8988T (cell line): ENCODE measurements around the gene PCBD1.
A peak's percentile ranks its signal among the peaks of the same experiment; 100 is the strongest.

Experiments used
- DNase-seq: peaks from one replicate; pipeline ENCODE4 v3.0.0; 2011

The PCBD1 gene

GRCh38 chr10:70917226-70917625 lies 28.9 kb upstream of the PCBD1 start:
- DNase-seq, result no peak

DNA sequence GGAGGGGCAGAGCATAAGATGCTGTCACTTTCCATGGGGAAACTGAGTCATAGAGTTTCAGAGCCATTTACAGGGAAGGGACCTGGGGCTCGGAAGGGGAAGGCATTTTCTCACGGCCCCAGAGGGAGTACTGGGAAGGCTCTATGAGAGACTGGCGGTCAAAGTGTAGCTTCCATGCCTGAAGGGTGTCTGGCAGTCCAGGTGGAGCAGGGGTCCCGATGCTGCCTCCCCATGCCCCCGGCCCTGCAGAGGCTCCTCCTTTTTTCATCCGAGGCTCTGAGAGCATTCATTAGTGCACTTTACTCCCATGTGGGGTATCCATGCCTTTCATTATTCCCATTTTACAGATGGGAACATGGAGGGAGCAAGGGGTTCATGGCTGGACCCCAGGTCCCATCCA lies 27.9 kb upstream of the PCBD1 start:
- no peak for DNase-seq

GRCh38 chr10:70915806-70916205 lies 27.4 kb upstream of the PCBD1 start:
- DNase-seq, result no peak

DNA sequence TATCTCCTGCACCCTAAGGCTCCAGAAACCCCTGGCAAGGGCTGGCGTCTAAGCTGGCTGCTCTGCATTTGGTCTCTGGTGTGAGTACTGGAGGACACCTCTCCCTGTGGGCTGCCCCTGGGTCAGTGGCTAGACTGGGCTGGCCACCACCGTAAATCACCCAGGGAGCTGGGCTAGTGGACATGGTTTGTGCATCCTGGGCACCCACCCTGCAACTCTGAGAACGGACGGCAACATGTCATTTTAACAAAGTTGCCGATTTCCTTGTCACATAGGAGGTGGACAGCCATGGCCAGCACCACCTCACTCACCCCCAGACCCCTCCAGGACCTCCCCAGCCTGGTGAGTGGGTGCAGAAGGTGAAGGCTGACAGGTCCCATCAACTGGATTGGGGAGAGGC lies 26.8 kb upstream of the PCBD1 start:
- DNase-seq, result no peak

DNA sequence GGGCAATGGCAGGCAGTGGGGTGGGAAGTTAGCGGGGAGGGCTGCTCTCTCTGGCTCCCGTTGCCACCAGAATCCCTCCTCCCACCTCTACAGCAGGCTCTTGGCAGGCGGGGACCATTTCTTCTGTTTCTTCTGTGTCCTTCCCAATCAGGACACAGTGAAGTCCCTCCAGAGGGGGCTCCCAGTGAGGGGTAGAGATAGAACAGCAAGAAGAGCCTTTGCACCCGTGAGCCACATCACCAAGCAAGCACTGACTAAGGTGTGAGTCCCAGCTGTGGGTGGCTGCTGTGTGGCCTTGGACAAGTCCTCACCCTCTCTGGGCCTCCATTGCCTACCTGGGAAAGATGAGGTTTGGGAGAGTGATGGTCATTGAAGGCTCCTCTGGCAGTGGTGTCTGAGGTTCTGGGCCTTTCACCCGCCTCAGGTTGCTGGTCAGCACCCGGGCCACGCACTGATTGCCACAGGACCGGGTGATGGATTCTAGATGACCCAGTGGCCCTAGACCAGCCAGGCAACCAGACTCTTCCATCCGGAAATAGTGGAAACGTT lies 26.0 kb upstream of the PCBD1 start:
- no peak for DNase-seq

GRCh38 chr10:70913893-70914240 lies 25.5 kb upstream of the PCBD1 start:
- no peak for DNase-seq

- no peak for DNase-seq
Measured at GRCh38 chr10:70913191-70913892, 25.0 kb upstream of the PCBD1 start.

DNA sequence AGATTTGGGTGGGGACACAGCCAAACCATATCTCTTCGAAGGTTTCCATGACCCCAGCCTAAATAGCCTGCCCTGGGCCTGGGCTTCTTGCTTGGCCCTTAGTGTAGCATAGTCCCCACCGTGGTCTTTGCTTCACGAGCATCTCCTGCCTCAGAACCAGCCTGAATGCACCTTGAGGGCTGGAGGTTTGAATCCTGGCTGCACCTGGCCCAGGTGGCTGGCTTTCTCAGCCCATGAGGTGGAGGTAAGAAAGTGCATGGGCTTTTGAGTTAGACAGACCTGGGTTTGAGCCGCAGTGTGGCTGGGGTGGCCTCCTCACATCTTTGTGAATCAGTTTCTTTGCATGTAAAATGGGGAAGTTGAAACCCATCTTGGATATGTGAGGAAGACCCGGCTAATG lies 24.2 kb upstream of the PCBD1 start:
- no peak for DNase-seq

GRCh38 chr10:70911386-70911785 lies 23.0 kb upstream of the PCBD1 start:
- no peak for DNase-seq

GRCh38 chr10:70910486-70911341 lies 22.3 kb upstream of the PCBD1 start:
- DNase-seq, result no peak

DNA sequence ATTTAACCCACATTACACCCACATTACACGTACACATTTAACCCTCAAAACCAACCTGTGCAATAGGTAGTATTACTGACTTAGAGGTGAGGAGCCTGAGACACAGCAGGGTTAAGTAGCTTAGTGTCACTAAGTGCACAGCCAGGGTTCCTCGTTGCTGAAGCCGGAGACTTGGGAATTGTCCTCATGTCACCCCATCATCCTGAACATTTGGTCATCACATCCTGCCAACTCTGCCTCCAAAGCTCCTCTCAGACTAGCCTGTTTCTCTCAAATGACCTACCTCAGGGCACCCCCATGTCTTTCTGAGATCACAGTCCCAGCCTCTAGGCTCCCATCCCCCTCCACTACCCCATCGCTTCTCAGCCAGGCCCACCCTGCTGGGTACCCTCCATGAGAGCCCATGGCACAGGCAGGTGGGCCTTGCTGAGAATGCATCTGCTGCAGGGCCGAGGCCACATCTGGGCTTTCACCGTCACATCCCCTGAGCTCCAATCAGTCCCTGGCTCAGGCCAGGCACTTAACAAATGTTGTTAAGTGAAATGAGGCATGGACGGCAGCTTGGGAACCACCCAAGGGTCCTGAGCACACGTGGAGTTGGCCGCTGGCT lies 21.1 kb upstream of the PCBD1 start:
- DNase-seq, result no peak

DNA sequence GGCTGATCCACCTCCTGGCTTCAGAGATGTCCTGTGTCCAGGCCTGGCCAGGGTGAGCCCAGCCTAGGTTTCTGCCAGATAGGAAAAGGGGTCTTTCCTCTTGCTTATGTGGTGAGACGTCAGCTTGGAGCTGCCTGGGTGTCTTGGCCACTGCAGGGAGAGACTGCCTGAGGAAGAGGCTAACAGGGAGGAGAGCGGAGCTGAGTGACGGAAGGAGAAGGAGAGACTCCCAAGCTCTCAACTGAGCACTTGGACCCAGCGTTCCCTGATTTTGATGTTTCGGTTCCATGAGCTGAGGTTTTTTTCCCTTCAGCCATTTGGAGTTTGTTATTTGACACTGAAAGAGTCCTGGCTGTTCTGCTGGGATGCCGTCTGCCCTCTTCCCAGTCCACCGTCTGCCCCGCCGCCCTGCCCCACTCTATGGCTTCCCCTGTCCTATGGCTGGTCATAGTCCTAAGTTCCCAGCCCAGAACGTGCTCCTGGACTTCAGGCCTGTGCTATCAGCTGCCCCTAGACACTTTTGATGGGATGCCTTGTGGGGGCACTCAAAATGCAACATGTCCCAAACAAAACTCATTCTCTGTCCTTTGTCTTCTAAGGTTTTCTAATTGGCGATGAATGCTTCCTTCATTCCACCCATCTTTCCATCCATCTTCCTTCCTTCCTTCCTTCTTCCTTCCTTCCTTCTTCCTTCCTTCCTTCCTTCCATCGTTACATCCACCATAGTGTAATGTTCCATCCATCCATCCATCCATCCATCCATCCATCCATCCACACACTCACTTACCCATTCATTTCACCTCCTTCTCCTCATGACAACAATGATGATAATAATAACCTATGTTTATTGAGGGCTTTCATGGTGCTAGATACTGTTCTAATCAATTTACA lies 20.3 kb upstream of the PCBD1 start:
- no peak for DNase-seq

DNA sequence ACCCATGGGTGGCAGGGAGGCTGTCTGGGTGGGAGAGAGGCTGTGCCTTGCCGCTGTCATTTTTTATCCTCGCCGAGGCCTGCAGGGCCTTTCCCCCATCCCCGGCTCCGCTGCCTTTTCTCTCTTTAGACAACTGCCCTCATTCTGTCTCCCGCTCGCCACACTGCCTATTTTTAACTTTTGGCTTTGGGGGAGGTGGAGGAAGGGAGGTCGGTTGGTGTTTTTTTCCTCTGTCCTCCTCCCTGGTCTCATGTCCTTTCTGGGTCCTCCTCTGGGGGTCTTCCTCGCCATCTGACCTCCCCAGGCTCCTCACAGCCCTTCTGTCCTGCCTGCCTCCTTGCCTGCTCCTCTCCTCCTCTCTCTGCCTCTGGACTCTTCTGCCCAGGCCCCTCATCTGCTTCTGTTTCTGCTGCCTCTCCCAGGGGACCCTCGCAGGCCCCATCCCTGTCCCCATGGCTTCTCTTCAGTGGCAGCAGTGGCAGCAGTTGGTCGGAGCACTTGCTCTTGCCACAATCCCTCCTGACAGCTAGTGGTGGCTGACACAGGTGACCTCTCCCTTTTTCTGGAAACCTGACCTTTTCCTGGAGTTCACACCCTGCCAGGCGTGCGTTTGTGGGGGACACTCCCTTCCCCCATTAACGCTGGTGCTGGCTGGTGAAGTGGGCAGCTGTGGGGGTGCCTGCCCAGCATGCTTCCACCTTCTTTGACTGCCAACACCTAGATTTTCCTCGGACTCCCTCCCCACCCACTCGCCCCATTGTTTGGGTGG lies 19.5 kb upstream of the PCBD1 start:
- no peak for DNase-seq

- no peak for DNase-seq
Measured at GRCh38 chr10:70906953-70907636, 18.7 kb upstream of the PCBD1 start.

GRCh38 chr10:70906031-70906783 lies 17.8 kb upstream of the PCBD1 start:
- DNase-seq, result no peak

DNA sequence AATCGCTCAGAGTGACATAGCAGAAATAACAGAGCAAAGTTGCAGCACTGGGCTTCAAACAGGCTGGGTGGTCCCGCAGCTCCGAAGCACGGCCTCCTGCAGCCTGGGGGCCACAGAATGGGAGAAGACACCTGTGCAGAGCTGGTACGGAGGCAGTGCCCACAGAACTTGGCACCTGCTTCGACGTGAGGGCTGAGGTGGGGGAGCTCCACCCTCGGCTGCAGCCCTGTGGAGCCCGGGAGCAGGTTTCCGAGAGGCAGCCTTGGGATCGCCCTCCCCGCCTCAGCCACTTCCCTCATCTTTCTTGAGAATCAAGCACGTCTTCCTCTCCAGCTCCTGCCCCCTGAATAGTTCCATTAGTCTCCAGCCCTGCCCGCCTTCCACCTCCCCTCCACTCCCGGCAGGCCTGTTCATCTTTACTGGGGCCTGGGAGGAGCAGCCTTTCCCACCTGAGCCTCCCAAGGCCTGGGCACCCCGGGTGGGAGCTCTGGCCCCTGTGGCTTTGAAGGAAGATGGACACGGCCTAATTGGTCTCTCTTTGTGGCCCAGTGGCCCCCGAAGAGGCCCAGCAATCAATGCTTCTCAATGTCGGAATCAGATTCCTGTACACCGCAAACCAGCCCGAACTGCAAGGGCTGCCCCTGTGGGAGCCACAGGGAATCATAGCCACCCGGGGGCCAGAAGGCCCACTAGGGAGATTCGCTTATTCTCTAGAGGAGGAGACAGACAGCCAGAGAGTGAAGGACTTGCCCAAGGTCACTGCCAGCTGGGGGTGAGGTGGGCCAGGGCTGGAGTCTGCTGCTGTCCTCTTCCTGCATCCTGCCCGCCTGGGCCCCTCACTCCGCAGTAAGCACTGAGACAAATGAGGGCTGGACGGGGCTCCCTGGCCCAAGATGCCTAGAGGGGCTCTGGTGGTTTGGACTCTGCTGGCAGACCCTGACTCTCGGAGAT lies 17.0 kb upstream of the PCBD1 start:
- no peak for DNase-seq

- peak; percentile 66 for DNase-seq
Measured at GRCh38 chr10:70903262-70903921, 15.0 kb upstream of the PCBD1 start.

- DNase-seq, result no peak
Measured at GRCh38 chr10:70902661-70903261, 14.4 kb upstream of the PCBD1 start.
